Osteoblast (primary cell): ENCODE results near the gene ZKSCAN3. TPM values are rescaled to one million over a fixed set of nuclear protein-coding genes. Genes with fewer than 3 reads are reported as not detected.

Experiments used
- DNase-seq: peaks from one replicate; pipeline ENCODE4 v3.0.0; 2011; ENCODE audit warnings: low spot score, mixed read lengths; ENCODE audit not compliant: insufficient read length; ENCODE audit errors: missing footprints
- H2AFZ ChIP-seq: 2 replicates; pipeline ENCODE4 v1.6.0; 2011; ENCODE audit warnings: mild to moderate bottlenecking, low read length
- H3K27ac ChIP-seq: 2 replicates; pipeline ENCODE4 v1.5.1; 2011; ENCODE audit warnings: mild to moderate bottlenecking, low read depth, low read length, moderate library complexity
- H3K27me3 ChIP-seq: 2 replicates; pipeline ENCODE4 v1.6.0; 2012; ENCODE audit warnings: mild to moderate bottlenecking, control low read depth, inconsistent platforms, low read length, moderate library complexity; ENCODE audit not compliant: insufficient read depth
- H3K36me3 ChIP-seq: 2 replicates; pipeline ENCODE4 v1.5.1; 2011; ENCODE audit warnings: mild to moderate bottlenecking, low read length, control low read depth, moderate library complexity; ENCODE audit not compliant: insufficient read depth
- H3K4me1 ChIP-seq: 2 replicates; pipeline ENCODE4 v1.5.1; 2011; ENCODE audit warnings: mild to moderate bottlenecking, low read length, control low read depth, moderate library complexity; ENCODE audit not compliant: insufficient read depth
- H3K4me2 ChIP-seq: 2 replicates; pipeline ENCODE4 v1.6.0; 2011; ENCODE audit warnings: mild to moderate bottlenecking, low read length; ENCODE audit not compliant: insufficient read depth
- H3K4me3 ChIP-seq: fragments of 200-600 bp; sonication (generic); 3 replicates; pipeline ENCODE4 v1.5.1; 2012; ENCODE audit warnings: mild to moderate bottlenecking, low read length, inconsistent platforms; ENCODE audit not compliant: insufficient read depth
- H3K79me2 ChIP-seq: 2 replicates; pipeline ENCODE4 v1.6.0; 2012; ENCODE audit warnings: mild to moderate bottlenecking, low read length, control low read depth, inconsistent platforms; ENCODE audit not compliant: insufficient read depth
- H3K9me3 ChIP-seq: 2 replicates; pipeline ENCODE4 v1.5.1; 2011; ENCODE audit warnings: low read depth, low read length, control low read depth
- H4K20me1 ChIP-seq: 2 replicates; pipeline ENCODE4 v1.6.0; 2012; ENCODE audit warnings: mild to moderate bottlenecking, low read length, control low read depth; ENCODE audit not compliant: insufficient read depth
- total RNA-seq: library from RNA; depleted of rRNA; stranded (reverse); fragments of >200 nt; gene quantifications from 2 replicates; pipeline ENCODE4 v1.2.3, GENCODE V29; 2012
- TF ChIP-seq, protein P1 (sequence below): IDR thresholded peaks from 2 replicates; pipeline ENCODE4 v1.5.1; 2011; ENCODE audit warnings: mild to moderate bottlenecking, low read depth, low read length, moderate library complexity; ENCODE audit errors: extremely low read depth

ZKSCAN3 gene
- total RNA-seq, 1 donor: 2.9 TPM

DNA sequence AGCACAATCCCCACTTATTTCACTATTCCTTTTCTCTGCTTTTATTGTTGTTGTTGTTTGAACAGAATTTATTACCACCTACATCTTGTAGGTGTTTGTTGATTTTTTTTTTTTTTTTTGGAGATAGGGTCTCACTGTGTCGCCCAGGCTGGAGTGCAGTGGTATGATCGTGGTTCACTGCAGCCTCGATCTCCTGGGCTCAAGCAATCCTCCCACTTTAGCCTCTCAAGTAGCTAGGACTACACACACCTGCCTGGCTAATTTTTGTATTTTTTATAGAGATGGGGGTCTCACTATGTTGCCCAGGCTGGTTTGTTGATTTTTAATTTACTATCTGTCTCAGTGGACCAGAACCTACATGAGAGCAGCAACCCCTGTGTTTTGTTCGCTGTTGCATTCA, 46.2 kb downstream of the ZKSCAN3 start:
- H3K4me2 ChIP-seq: no peak overlapping the region
- peaks cover 48% of the 10 kb centered on the region for H3K79me2 ChIP-seq
- no peaks in the 10 kb centered on the region for H3K9me3 ChIP-seq
- DNase-seq: no peak
- no peaks in the 10 kb centered on the region for H4K20me1 ChIP-seq
- no peak overlapping the region for H2AFZ ChIP-seq
- no peaks in the 10 kb centered on the region for H3K27me3 ChIP-seq
- no peak overlapping the region for H3K4me3 ChIP-seq
- H3K36me3 ChIP-seq: peaks cover 25% of the 10 kb centered on the region
- peaks cover 4% of the 10 kb centered on the region for H3K4me1 ChIP-seq
- H3K27ac ChIP-seq: no peak overlapping the region
- TF ChIP-seq, protein P1, sequence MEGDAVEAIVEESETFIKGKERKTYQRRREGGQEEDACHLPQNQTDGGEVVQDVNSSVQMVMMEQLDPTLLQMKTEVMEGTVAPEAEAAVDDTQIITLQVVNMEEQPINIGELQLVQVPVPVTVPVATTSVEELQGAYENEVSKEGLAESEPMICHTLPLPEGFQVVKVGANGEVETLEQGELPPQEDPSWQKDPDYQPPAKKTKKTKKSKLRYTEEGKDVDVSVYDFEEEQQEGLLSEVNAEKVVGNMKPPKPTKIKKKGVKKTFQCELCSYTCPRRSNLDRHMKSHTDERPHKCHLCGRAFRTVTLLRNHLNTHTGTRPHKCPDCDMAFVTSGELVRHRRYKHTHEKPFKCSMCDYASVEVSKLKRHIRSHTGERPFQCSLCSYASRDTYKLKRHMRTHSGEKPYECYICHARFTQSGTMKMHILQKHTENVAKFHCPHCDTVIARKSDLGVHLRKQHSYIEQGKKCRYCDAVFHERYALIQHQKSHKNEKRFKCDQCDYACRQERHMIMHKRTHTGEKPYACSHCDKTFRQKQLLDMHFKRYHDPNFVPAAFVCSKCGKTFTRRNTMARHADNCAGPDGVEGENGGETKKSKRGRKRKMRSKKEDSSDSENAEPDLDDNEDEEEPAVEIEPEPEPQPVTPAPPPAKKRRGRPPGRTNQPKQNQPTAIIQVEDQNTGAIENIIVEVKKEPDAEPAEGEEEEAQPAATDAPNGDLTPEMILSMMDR: no peak

DNA sequence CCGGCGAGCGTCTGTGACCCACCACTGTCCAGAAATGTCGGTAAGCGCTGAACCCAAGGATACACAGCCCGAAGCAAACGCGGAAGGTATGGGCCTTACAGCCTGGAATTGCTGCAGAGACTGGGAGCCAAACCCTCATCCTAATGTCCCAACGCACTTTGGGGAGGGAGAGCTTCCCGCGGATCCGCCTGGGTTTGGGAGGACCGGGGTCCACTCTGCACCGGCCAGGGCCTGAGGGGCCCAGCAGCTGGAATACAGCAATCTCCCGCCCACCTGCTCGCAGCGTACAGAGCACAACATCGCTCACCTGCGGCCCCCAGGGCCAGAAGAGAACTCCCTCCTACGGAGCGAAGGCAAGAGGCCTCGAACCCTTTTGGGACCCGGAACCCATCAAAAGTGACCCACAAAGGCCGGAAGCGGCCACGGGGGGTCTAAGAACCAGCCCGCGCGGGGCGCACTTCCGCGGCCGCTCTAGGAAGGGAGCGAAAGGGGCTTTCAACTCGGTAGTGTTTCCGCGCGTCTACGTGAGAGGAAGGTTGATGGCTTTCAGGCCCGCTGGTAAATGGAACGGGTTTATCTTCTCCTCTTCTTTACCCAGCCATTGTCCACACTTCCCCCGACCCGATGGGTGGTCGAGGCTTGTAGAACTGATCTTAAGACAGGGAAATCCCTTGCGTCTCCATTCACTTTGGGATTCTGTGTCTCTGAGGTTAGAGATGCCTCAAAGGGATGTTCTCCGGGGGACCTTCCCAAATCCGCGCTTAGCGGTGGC, 49.8 kb downstream of the ZKSCAN3 start, which contains the start of gene ZSCAN12:
Gene ZSCAN12, minus strand, starts transcription at position 398 of the 772 bp plus-strand sequence. CDS start 1,342 bp downstream, outside the sequence.
- TF ChIP-seq, protein P1: peak; percentile 67
- peak; percentile 87 for DNase-seq
- peaks cover 4% of the 10 kb centered on the region for H3K4me1 ChIP-seq
- peak within 1 kb of the TSS; percentile 96 for H3K4me3 ChIP-seq
- peaks cover 5% of the 10 kb centered on the region for H3K36me3 ChIP-seq
- H3K79me2 ChIP-seq: peaks cover 42% of the 10 kb centered on the region
- H3K27ac ChIP-seq: peak within 1 kb of the TSS; percentile 78
- H3K9me3 ChIP-seq: no peaks in the 10 kb centered on the region
- peak within 1 kb of the TSS; percentile 98 for H2AFZ ChIP-seq
- H4K20me1 ChIP-seq: no peaks in the 10 kb centered on the region
- peak within 1 kb of the TSS; percentile 94 for H3K4me2 ChIP-seq
- H3K27me3 ChIP-seq: no peaks in the 10 kb centered on the region

DNA sequence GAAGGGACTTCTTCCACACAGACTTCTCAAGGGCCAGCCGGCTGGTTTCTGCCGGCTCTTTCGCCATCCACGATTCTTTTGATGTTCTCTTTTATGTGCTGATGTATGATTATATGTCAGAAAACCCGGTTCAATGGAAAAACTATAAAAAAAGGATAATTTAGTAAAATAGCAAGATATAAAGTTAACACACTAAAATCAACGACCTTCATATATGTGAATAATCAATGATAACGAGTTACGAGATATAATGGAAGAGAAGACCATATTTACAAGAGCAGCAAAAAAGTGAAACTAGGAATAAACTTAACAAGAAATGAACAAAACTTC, 50.3 kb downstream of the ZKSCAN3 start:
- Histone ChIP-seq H4K20me1 (no peaks in the 10 kb centered on the region), H3K4me2 (peak overlapping the region; percentile 94), H3K4me1 (peaks cover 4% of the 10 kb centered on the region), H3K4me3 (peak overlapping the region; percentile 96), H3K27me3 (no peaks in the 10 kb centered on the region), H3K27ac (peak overlapping the region; percentile 78), H3K79me2 (peaks cover 41% of the 10 kb centered on the region), H3K9me3 (no peaks in the 10 kb centered on the region), H2AFZ (peak overlapping the region; percentile 98), H3K36me3 (peaks cover 5% of the 10 kb centered on the region)
- DNase-seq: no peak
- TF ChIP-seq, protein P1: no peak

DNA sequence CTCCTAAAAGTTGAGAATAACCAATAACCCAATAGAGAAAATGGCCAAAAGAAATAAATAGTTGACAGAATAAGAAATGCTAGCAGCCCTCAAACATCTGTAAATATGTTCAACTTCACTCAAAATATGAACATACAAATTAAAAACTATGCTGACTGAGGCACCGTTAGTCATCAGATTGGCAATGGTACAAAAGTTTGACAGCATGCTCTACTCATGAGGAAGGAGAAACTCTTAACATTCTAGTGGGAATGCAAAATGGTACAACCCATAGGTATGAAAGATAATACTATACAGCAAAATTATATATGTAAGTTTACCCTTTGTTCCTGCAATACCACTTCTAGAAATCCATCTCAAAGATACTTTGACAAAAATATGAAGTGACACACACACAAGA, 51.4 kb downstream of the ZKSCAN3 start:
- H3K4me2 ChIP-seq: no peak overlapping the region
- DNase-seq: peak; percentile 51

More for the DNA sequence above, 51.4 kb downstream of the ZKSCAN3 start:
- TF ChIP-seq, protein P1: no peak
- no peak overlapping the region for H3K4me3 ChIP-seq
- no peaks in the 10 kb centered on the region for H3K27me3 ChIP-seq
- peaks cover 5% of the 10 kb centered on the region for H3K36me3 ChIP-seq
- peaks cover 4% of the 10 kb centered on the region for H3K4me1 ChIP-seq
- no peak overlapping the region for H2AFZ ChIP-seq
- H3K27ac ChIP-seq: no peak overlapping the region
- H4K20me1 ChIP-seq: no peaks in the 10 kb centered on the region
- H3K9me3 ChIP-seq: no peaks in the 10 kb centered on the region
- peaks cover 30% of the 10 kb centered on the region for H3K79me2 ChIP-seq
